ENCODE results near the gene KIF1B.

- TF ChIP-seq POLR2AphosphoS5 (IDR thresholded peaks at IDR 0.05; ENCODE audit: low read depth, low read length) (no peak), CTCF (IDR thresholded peaks at IDR 0.05) (no peak), FOSL2 (IDR thresholded peaks at IDR 0.05; ENCODE audit: borderline replicate concordance, low read depth) (no peak), GATA2 (CRISPR knock-in tag; IDR thresholded peaks at IDR 0.05) (no peak), EP300 (IDR thresholded peaks at IDR 0.05; ENCODE audit: borderline replicate concordance in 1 of 2, low read depth in 1 of 2, low read length in 1 of 2) (no peak), EZH2phosphoT487 (IDR thresholded peaks at IDR 0.05; ENCODE audit: borderline replicate concordance, low read depth) (no peak), GABPA (IDR thresholded peaks at IDR 0.05; ENCODE audit: low read depth) (no peak)
Observed at GRCh38 chr1:10196976-10197375, 13.4 kb upstream of the KIF1B start.

Data from SK-N-SH (cell line).